Body of pancreas (tissue), 4 donors: ENCODE measurements around the gene ICOS. TPM values are rescaled to one million over a fixed set of nuclear protein-coding genes. Genes with fewer than 3 reads are reported as not detected.
"Not testable (repeated sequence)": the region's sequence is repeated elsewhere in the genome, so short reads cannot be mapped to it uniquely, and the experiment has no call there.

Experiments
- ATAC-seq: fragments of 150-250 bp; one replicate; pipeline ENCODE4 v1.9.1; 2016
- DNase-seq, 4 donors: peaks; one replicate each; pipeline ENCODE4 v3.0.0-alpha.2; 2019
- H3K27ac ChIP-seq, 4 donors: fragments of 200-600 bp; sonication (generic); 1 replicate in 3 of 4; 2 replicates in 1 of 4; pipeline versions ENCODE4 v1.5.1 to v1.6.1; 2016 to 2019; ENCODE audit warnings: mild to moderate bottlenecking in 1 of 4, mixed read lengths in 1 of 4, moderate library complexity in 1 of 4
- H3K27me3 ChIP-seq, 2 donors: fragments of 200-600 bp; sonication (generic); one replicate each; pipeline ENCODE4 v1.6.0; 2016; ENCODE audit warnings: mild to moderate bottlenecking in 1 of 2
- H3K36me3 ChIP-seq, 2 donors: fragments of 200-600 bp; sonication (generic); replicated peaks in 1 of 2; 2 replicates each; pipeline ENCODE4 v1.5.1; 2016; ENCODE audit warnings: low read depth in 2 of 2; ENCODE audit not compliant: insufficient read depth in 1 of 2
- H3K4me1 ChIP-seq: fragments of 200-600 bp; sonication (generic); one replicate; pipeline ENCODE4 v1.6.0; 2016
- H3K4me3 ChIP-seq, 2 donors: fragments of 200-600 bp; sonication (generic); 1 replicate in 1 of 2; 2 replicates in 1 of 2; pipeline ENCODE4 v1.5.1; 2016 to 2019
- H3K9me3 ChIP-seq, 3 donors: fragments of 200-600 bp; sonication (generic); 1 replicate in 2 of 3; 2 replicates in 1 of 3; pipeline ENCODE4 v1.5.1; 2016
- POLR2A ChIP-seq, 3 donors: fragments of 450-650 bp; IDR thresholded peaks; one replicate each; pipeline ENCODE4 v1.6.1; 2016; ENCODE audit warnings: antibody characterized with exemption in 3 of 3, mild to moderate bottlenecking in 2 of 3
- WGBS, 2 donors: methylation state at CpG; one replicate each; pipeline ENCODE4 v1.1.5; 2017; 5-methylcytosine and 5-hydroxymethylcytosine counted together
- intact Hi-C: fragments of 100-400 bp; cut with DNase I; formaldehyde crosslinking; loops from one replicate; pipeline ENCODE4 v1.15.1; 2023
- total RNA-seq, 2 donors: library from RNA; depleted of rRNA; stranded (reverse); fragments of >200 nt; gene quantifications; one replicate each; pipeline ENCODE4 v1.1.0, GENCODE V29; 2016
- TF ChIP-seq, protein P1 (sequence below), 7 experiments: fragments of 450-650 bp in 4 of 7; fragments of 200-600 bp in 3 of 7; sonication (generic) in 3 of 7; IDR thresholded peaks; one replicate each; pipeline ENCODE4 v1.5.1; 2016 to 2019; ENCODE audit warnings: antibody characterized with exemption in 7 of 7

ICOS gene
- total RNA-seq, 2 donors from 2014 or later, result not detected

DNA sequence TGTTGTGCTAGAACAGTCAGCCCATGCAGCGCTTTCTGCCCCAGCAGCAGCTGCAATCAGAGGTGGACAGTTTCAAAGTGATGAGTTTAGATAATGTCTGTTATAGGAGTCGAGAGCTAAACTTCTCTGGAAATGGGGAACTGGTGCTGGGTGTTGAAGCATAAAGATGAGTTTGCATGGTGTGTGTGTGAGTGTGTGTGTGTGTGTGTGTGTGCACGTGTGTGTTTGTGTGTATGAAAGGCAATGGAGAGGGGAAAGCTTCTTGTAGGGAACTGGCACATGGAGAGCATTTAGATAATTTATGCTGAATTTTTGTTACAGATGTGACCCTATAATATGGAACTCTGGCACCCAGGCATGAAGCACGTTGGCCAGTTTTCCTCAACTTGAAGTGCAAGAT lies 22.7 kb downstream of the ICOS start:
- WGBS, 2 donors, result 66 to 72% methylated on average over 4 of the region's 4 CpGs
- Histone ChIP-seq H3K9me3 (no peaks in the 10 kb centered on the region), H3K4me3 (no peak overlapping the region), H3K27me3 (no peaks in the 10 kb centered on the region), H3K27ac (no peak overlapping the region), H3K4me1 (no peaks in the 10 kb centered on the region), H3K36me3 (no peaks in the 10 kb centered on the region)
- TF ChIP-seq POLR2A (IDR thresholded peaks at IDR 0.05), result no peak
- TF ChIP-seq, protein P1, sequence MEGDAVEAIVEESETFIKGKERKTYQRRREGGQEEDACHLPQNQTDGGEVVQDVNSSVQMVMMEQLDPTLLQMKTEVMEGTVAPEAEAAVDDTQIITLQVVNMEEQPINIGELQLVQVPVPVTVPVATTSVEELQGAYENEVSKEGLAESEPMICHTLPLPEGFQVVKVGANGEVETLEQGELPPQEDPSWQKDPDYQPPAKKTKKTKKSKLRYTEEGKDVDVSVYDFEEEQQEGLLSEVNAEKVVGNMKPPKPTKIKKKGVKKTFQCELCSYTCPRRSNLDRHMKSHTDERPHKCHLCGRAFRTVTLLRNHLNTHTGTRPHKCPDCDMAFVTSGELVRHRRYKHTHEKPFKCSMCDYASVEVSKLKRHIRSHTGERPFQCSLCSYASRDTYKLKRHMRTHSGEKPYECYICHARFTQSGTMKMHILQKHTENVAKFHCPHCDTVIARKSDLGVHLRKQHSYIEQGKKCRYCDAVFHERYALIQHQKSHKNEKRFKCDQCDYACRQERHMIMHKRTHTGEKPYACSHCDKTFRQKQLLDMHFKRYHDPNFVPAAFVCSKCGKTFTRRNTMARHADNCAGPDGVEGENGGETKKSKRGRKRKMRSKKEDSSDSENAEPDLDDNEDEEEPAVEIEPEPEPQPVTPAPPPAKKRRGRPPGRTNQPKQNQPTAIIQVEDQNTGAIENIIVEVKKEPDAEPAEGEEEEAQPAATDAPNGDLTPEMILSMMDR (IDR thresholded peaks at IDR 0.05), result no peak
- intact Hi-C loops, result no loop called here
- ATAC-seq, result no peak
- DNase-seq, result no peak

DNA sequence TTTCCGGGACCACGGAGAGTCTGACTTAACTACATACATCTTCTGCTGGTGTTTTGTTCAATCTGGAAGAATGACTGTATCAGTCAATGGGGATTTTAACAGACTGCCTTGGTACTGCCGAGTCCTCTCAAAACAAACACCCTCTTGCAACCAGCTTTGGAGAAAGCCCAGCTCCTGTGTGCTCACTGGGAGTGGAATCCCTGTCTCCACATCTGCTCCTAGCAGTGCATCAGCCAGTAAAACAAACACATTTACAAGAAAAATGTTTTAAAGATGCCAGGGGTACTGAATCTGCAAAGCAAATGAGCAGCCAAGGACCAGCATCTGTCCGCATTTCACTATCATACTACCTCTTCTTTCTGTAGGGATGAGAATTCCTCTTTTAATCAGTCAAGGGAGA lies 23.1 kb downstream of the ICOS start:
- H3K36me3 ChIP-seq, result no peaks in the 10 kb centered on the region
- no peak overlapping the region for H3K27ac ChIP-seq
- H3K9me3 ChIP-seq, result no peaks in the 10 kb centered on the region
- no peaks in the 10 kb centered on the region for H3K4me1 ChIP-seq
- TF ChIP-seq POLR2A (IDR thresholded peaks at IDR 0.05), result no peak
- TF ChIP-seq, protein P1 (IDR thresholded peaks at IDR 0.05), result no peak
- H3K27me3 ChIP-seq, result no peaks in the 10 kb centered on the region
- no peak for DNase-seq
- H3K4me3 ChIP-seq, result no peak overlapping the region
- 66 to 73% methylated on average over 4 of the region's 4 CpGs for WGBS, 2 donors
- intact Hi-C loops, result no loop called here
- no peak for ATAC-seq

DNA sequence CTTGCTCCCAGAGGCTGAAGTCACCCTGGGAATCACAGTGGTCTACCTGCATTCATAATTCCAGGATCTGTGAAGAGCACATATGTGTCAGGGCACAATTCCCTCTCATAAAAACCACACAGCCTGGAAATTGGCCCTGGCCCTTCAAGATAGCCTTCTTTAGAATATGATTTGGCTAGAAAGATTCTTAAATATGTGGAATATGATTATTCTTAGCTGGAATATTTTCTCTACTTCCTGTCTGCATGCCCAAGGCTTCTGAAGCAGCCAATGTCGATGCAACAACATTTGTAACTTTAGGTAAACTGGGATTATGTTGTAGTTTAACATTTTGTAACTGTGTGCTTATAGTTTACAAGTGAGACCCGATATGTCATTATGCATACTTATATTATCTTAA lies 24.2 kb downstream of the ICOS start:
- no peak overlapping the region for H3K27ac ChIP-seq
- TF ChIP-seq POLR2A (IDR thresholded peaks at IDR 0.05), result no peak
- TF ChIP-seq, protein P1 (IDR thresholded peaks at IDR 0.05), result no peak
- ATAC-seq (no peak), DNase-seq (no peak)
- no peaks in the 10 kb centered on the region for H3K4me1 ChIP-seq
- no peaks in the 10 kb centered on the region for H3K27me3 ChIP-seq
- no peaks in the 10 kb centered on the region for H3K36me3 ChIP-seq
- no peak overlapping the region for H3K4me3 ChIP-seq
- 68 to 81% methylated on average over 2 of the region's 2 CpGs for WGBS, 2 donors
- no peaks in the 10 kb centered on the region for H3K9me3 ChIP-seq
- intact Hi-C loops, result no loop called here

DNA sequence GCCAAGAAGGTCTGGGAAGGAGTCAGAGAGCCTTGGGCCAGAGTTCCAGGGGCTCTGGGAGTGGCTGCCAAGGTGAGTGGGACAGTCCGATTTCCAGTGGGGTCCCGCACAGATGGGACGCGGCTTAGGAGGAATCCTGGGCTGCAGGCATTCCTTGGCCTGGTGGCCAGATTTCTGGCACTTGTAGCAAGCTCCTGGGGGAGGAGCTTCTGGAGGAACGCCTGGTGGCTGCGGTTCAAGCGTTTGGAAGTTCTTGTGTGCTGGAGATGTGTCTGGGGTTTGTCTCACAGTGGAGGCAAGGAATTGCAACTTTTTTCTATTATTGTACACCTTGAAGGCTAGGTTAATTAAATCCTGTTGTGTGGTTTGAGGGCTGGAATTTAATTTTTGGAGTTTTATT lies 28.6 kb downstream of the ICOS start:
- DNase-seq, ATAC-seq, H3K4me3 ChIP-seq, H3K4me1 ChIP-seq, H3K27ac ChIP-seq, H3K9me3 ChIP-seq, H3K36me3 ChIP-seq, H3K27me3 ChIP-seq, intact Hi-C loops: not testable (repeated sequence)
- WGBS, 2 donors, result 76 to 81% methylated on average over 7 of the region's 7 CpGs

DNA sequence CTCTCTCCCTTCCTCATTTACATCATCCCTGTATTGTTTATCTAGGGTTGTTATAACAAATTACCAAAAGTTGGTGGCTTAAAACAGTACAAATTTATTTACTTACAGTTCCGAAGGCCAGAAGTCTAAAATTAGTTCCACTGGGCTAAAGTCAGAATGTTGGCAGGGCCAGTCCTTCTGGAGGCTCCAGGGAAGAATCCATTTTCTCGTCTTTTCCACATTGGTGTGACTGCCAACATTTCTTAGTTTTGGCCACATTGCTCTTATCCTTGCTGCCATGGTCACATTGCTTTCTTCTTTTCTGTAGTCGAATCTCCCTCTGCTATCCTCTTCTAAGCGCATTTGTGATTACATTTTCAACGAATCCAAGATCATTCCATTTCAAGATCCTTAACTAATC lies 34.7 kb downstream of the ICOS start:
- intact Hi-C loops, result no loop called here
- DNase-seq (no peak), ATAC-seq (no peak)
- no peak for TF ChIP-seq POLR2A (IDR thresholded peaks at IDR 0.05)
- TF ChIP-seq, protein P1 (IDR thresholded peaks at IDR 0.05), result no peak
- 63 to 67% methylated on average over 5 of the region's 5 CpGs for WGBS, 2 donors
- Histone ChIP-seq H3K4me1 (no peaks in the 10 kb centered on the region), H3K36me3 (no peaks in the 10 kb centered on the region), H3K27me3 (no peaks in the 10 kb centered on the region), H3K27ac (no peak overlapping the region), H3K4me3 (no peak overlapping the region), H3K9me3 (no peaks in the 10 kb centered on the region)
